Endodermal cell (in vitro differentiated cells): Measurements from ENCODE around the gene GUCY2C. TPM values are rescaled to one million over a fixed set of nuclear protein-coding genes. Genes with fewer than 3 reads are reported as not detected.
"Not testable (repeated sequence)": the region's sequence is repeated elsewhere in the genome, so short reads cannot be mapped to it uniquely, and the experiment has no call there.

ENCODE experiments used
- DNase-seq: peaks from one replicate; pipeline ENCODE4 v3.0.0-alpha.2; 2017
- H3K27ac ChIP-seq: 2 replicates; pipeline ENCODE4 v1.5.1; 2013; ENCODE audit warnings: mild to moderate bottlenecking, low read depth, low read length, moderate library complexity
- H3K27me3 ChIP-seq: 2 replicates; pipeline ENCODE4 v1.6.1; 2013; ENCODE audit warnings: mild to moderate bottlenecking, low read length, moderate library complexity; ENCODE audit not compliant: insufficient read depth, control insufficient read depth, poor library complexity, severe bottlenecking
- H3K36me3 ChIP-seq: 2 replicates; pipeline ENCODE4 v1.7.0; 2013; ENCODE audit warnings: mild to moderate bottlenecking, low read length, moderate library complexity; ENCODE audit not compliant: control insufficient read depth, insufficient read depth
- H3K4me1 ChIP-seq: one replicate; pipeline ENCODE4 v1.7.0; 2013; ENCODE audit warnings: low read length; ENCODE audit not compliant: control insufficient read depth, insufficient read depth
- H3K4me3 ChIP-seq: 2 replicates; pipeline ENCODE4 v1.5.1; 2013; ENCODE audit warnings: mild to moderate bottlenecking, low read length, moderate library complexity
- H3K9ac ChIP-seq: 2 replicates; pipeline ENCODE4 v1.6.1; 2013; ENCODE audit warnings: mild to moderate bottlenecking, low read length, moderate library complexity; ENCODE audit not compliant: poor library complexity, severe bottlenecking; ENCODE audit errors: extremely low read depth
- H3K9me3 ChIP-seq: 2 replicates; pipeline ENCODE4 v1.6.1; 2013; ENCODE audit warnings: mild to moderate bottlenecking, low read length, moderate library complexity; ENCODE audit not compliant: control insufficient read depth
- H3K27ac Mint-ChIP-seq: 2 replicates; pipeline ENCODE4 v1.8.0; 2020; ENCODE audit warnings: mixed read lengths
- H3K27me3 Mint-ChIP-seq: 2 replicates; pipeline ENCODE4 v1.8.0; 2021; ENCODE audit warnings: mild to moderate bottlenecking, mixed read lengths; ENCODE audit not compliant: insufficient read depth
- H3K36me3 Mint-ChIP-seq: 2 replicates; pipeline ENCODE4 v1.8.0; 2020; ENCODE audit warnings: low read depth, mixed read lengths
- H3K4me1 Mint-ChIP-seq: 2 replicates; pipeline ENCODE4 v1.8.0; 2020; ENCODE audit warnings: mixed read lengths
- H3K4me3 Mint-ChIP-seq: 2 replicates; pipeline ENCODE4 v1.8.0; 2020; ENCODE audit warnings: mild to moderate bottlenecking, moderate library complexity, mixed read lengths
- H3K9me3 Mint-ChIP-seq: 2 replicates; pipeline ENCODE4 v1.8.0; 2020; ENCODE audit warnings: mild to moderate bottlenecking, mixed read lengths
- WGBS, 2 experiments: methylation state at CpG; one replicate each; pipeline versions ENCODE4 v1.1.5 to v1.1.7; 2013; ENCODE audit warnings: missing lambda C conversion rate in 2 of 2, mixed read lengths in 1 of 2; ENCODE audit not compliant: insufficient coverage in 1 of 2, insufficient read length in 1 of 2; 5-methylcytosine and 5-hydroxymethylcytosine counted together
- total RNA-seq, 2 donors: library from RNA; stranded (reverse); fragmentation: NEBNext Ultra II Directional in 1 of 2; extraction: Animal tissue kit (Norgen Biotek cat#: 25700) in 1 of 2; gene quantifications; 2 replicates in 1 of 2; 3 replicates in 1 of 2; pipeline ENCODE4 v1.2.1, GENCODE V29; 2021
- TF ChIP-seq, protein P1 (sequence below): fragments of 200-600 bp; sonication (generic); conservative IDR thresholded peaks from 2 replicates; pipeline ENCODE4 v1.5.0; 2021; ENCODE audit warnings: antibody characterized with exemption, mild to moderate bottlenecking

The GUCY2C gene
- total RNA-seq, 2 donors from 2014 or later = 1.4 to 2.4 TPM

DNA sequence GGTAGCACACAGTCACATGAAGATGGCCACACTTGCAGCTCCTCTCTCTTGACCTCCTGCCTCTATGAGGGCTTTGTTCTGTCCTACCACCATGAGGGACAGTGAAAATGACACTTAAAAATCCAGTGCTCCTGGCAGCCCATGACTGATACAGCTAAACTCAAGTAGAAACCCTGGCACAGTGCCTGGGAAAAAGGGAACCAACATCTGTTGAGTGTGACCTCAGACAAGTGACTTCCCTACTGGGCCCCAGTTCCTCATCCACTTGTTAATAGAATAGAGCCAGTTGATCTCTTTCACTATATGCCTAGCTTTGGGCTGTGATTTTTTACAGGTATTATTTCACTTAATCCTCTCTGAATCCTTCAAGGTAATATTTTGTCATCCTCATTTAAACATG is 4.8 kb downstream of the GUCY2C start:
- Mint-ChIP-seq H3K27me3 (no peaks in the 10 kb centered on the region), H3K36me3 (peaks cover 6% of the 10 kb centered on the region), H3K4me1 (peaks cover 15% of the 10 kb centered on the region), H3K9me3 (no peaks in the 10 kb centered on the region), H3K4me3 (no peak overlapping the region), H3K27ac (no peak overlapping the region)
- H3K27ac ChIP-seq = no peak overlapping the region
- H3K9me3 ChIP-seq = no peaks in the 10 kb centered on the region
- DNase-seq = no peak
- H3K27me3 ChIP-seq = no peaks in the 10 kb centered on the region
- H3K36me3 ChIP-seq = no peaks in the 10 kb centered on the region
- no peaks in the 10 kb centered on the region for H3K4me1 ChIP-seq
- no peak overlapping the region for H3K4me3 ChIP-seq
- no peak overlapping the region for H3K9ac ChIP-seq
- TF ChIP-seq, protein P1, sequence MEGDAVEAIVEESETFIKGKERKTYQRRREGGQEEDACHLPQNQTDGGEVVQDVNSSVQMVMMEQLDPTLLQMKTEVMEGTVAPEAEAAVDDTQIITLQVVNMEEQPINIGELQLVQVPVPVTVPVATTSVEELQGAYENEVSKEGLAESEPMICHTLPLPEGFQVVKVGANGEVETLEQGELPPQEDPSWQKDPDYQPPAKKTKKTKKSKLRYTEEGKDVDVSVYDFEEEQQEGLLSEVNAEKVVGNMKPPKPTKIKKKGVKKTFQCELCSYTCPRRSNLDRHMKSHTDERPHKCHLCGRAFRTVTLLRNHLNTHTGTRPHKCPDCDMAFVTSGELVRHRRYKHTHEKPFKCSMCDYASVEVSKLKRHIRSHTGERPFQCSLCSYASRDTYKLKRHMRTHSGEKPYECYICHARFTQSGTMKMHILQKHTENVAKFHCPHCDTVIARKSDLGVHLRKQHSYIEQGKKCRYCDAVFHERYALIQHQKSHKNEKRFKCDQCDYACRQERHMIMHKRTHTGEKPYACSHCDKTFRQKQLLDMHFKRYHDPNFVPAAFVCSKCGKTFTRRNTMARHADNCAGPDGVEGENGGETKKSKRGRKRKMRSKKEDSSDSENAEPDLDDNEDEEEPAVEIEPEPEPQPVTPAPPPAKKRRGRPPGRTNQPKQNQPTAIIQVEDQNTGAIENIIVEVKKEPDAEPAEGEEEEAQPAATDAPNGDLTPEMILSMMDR = no peak

DNA sequence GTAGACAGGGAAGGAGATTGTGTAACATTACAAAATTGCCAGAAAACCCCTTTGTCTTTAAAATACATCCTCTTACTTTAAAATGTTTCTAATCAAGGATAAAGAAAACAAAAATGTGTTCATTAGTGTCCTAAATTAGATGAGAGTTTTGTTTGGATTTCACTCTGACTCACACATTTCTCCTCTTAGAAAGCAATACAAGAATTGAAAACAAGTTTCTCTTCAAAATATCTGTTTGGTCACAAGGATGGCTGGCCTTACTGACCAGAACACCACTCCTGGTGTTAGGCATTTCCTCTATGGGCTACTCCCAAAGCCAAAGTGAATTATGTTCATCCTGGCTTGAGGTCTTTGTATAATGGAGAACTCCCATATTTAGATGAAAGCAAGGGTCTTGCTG is 6.4 kb downstream of the GUCY2C start:
- Mint-ChIP-seq H3K36me3 (no peaks in the 10 kb centered on the region), H3K27ac (no peak overlapping the region), H3K4me1 (peaks cover 15% of the 10 kb centered on the region), H3K27me3 (no peaks in the 10 kb centered on the region), H3K4me3 (no peak overlapping the region), H3K9me3 (no peaks in the 10 kb centered on the region)
- Histone ChIP-seq H3K4me3 (no peak overlapping the region), H3K27ac (no peak overlapping the region), H3K9me3 (no peaks in the 10 kb centered on the region), H3K4me1 (no peaks in the 10 kb centered on the region), H3K9ac (no peak overlapping the region), H3K36me3 (no peaks in the 10 kb centered on the region), H3K27me3 (no peaks in the 10 kb centered on the region)
- TF ChIP-seq, protein P1 = no peak
- no peak for DNase-seq

DNA sequence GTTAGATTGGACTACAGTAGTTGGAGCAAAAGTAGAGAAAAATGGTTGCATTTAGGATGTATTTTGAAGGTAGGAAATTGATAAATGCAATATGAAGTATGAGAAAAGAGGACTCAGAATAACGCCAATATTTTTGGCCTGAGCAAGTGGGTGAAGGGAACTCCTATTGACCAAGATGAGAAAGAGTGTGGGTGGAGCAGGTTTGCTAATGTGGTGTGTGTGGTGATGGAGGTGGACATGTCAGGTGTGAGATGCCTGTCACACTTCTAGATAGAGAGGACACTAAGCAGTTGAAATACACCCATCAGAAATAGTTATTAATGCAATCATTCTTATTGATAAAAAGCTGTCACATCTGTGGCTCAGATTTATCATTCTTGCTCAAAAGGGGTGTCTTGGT is 7.3 kb downstream of the GUCY2C start:
- no peaks in the 10 kb centered on the region for H3K4me1 ChIP-seq
- H3K27me3 ChIP-seq = no peaks in the 10 kb centered on the region
- Mint-ChIP-seq H3K4me3 (no peak overlapping the region), H3K27ac (no peak overlapping the region), H3K9me3 (no peaks in the 10 kb centered on the region), H3K27me3 (no peaks in the 10 kb centered on the region), H3K4me1 (peaks cover 10% of the 10 kb centered on the region), H3K36me3 (no peaks in the 10 kb centered on the region)
- no peak overlapping the region for H3K4me3 ChIP-seq
- TF ChIP-seq, protein P1 = no peak
- no peak overlapping the region for H3K9ac ChIP-seq
- no peak overlapping the region for H3K27ac ChIP-seq
- no peaks in the 10 kb centered on the region for H3K36me3 ChIP-seq
- 89 to 100% methylated on average over 1 of the region's 1 CpG for WGBS, 2 experiments
- no peak for DNase-seq
- no peaks in the 10 kb centered on the region for H3K9me3 ChIP-seq

DNA sequence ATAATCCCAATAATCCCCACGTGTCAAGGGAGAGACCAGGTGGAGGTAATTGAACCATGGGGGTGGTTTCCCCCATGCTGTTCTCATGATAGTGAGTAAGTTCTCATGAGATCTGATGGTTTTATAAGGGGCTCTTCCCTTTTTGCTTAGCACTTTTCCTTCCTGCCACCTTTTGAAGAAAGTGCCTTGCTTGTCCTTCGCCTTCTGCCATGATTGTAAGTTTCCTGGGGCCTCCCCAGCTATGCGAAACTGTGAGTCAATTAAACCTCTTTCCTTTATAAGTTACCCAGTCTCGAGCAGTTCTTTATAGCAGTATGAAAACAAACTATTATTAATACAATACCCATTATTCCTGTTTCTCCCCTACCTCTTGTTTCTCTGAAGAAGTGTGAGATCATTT is 14.2 kb downstream of the GUCY2C start:
- H3K27ac ChIP-seq, H3K27ac Mint-ChIP-seq, H3K4me3 Mint-ChIP-seq, H3K9me3 ChIP-seq, H3K4me1 Mint-ChIP-seq, H3K36me3 ChIP-seq, H3K9me3 Mint-ChIP-seq, H3K36me3 Mint-ChIP-seq, H3K4me1 ChIP-seq, H3K27me3 ChIP-seq, H3K4me3 ChIP-seq, DNase-seq, H3K9ac ChIP-seq: not testable (repeated sequence)
- H3K27me3 Mint-ChIP-seq = peaks cover 12% of the 10 kb centered on the region
- 89 to 100% methylated on average over 2 to 3 of the region's 4 CpGs for WGBS, 2 experiments
